B cell (primary cell): ENCODE results near the gene KBTBD6.

Source experiments
- EZH2 ChIP-seq: IDR thresholded peaks from 2 replicates; pipeline ENCODE4 v1.6.1; 2012; ENCODE audit warnings: borderline replicate concordance, low read depth, mild to moderate bottlenecking, moderate library complexity, low read length; ENCODE audit not compliant: insufficient read depth, poor library complexity, severe bottlenecking
- TF ChIP-seq, protein P1 (sequence below): fragments of 200-600 bp; IDR thresholded peaks from one replicate; pipeline ENCODE4 v1.8.0; 2022; ENCODE audit warnings: antibody characterized with exemption, mild to moderate bottlenecking

- TF ChIP-seq, protein P1, sequence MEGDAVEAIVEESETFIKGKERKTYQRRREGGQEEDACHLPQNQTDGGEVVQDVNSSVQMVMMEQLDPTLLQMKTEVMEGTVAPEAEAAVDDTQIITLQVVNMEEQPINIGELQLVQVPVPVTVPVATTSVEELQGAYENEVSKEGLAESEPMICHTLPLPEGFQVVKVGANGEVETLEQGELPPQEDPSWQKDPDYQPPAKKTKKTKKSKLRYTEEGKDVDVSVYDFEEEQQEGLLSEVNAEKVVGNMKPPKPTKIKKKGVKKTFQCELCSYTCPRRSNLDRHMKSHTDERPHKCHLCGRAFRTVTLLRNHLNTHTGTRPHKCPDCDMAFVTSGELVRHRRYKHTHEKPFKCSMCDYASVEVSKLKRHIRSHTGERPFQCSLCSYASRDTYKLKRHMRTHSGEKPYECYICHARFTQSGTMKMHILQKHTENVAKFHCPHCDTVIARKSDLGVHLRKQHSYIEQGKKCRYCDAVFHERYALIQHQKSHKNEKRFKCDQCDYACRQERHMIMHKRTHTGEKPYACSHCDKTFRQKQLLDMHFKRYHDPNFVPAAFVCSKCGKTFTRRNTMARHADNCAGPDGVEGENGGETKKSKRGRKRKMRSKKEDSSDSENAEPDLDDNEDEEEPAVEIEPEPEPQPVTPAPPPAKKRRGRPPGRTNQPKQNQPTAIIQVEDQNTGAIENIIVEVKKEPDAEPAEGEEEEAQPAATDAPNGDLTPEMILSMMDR: no peak
- no peak for TF ChIP-seq EZH2
Measured at GRCh38 chr13:41137241-41137640, 4.6 kb upstream of the KBTBD6 start.
